ENCODE data around the gene PRPH2. TPM values are rescaled to one million over a fixed set of nuclear protein-coding genes. Genes with fewer than 3 reads are reported as not detected.
A peak's percentile ranks its signal among the peaks of the same experiment; 100 is the strongest.

PRPH2 gene, protein sequence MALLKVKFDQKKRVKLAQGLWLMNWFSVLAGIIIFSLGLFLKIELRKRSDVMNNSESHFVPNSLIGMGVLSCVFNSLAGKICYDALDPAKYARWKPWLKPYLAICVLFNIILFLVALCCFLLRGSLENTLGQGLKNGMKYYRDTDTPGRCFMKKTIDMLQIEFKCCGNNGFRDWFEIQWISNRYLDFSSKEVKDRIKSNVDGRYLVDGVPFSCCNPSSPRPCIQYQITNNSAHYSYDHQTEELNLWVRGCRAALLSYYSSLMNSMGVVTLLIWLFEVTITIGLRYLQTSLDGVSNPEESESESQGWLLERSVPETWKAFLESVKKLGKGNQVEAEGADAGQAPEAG
- total RNA-seq, result 10 to 100 TPM in 1 of 4 donors, 1 to 10 TPM in 2, under 1 TPM in 1; 0.59 to 11.4 (median 3.6) TPM

DNA sequence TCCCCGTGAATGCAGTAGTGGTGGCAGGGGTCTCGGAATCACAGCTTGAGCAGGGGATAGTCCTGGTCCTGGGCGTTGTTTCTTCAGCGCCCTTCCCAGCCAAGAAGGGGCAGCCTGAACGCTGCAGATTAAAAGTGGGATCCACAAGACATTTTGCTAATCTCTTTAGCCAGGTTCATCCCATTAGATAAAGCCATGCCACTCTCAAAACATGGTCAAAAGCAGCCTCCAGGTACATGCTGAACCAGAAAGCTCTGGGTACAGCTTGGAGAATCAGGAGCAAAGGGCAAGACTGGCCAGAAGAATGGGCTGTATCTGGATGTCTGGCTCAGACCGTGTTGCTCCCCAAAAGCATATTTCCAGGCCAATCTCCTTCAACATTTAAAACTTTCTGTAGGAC, at the start of gene PRPH2:
TSS of gene PRPH2 (minus strand) at position 101 of the 400 bp plus-strand sequence. CDS start 263 bp downstream, outside the sequence.
- intact Hi-C loops (cut with DNase I), result loop anchor here (10.0 kb wide), 1 partner anchor 152 kb away; the partner anchor contains the start of gene RPL7L1

DNA sequence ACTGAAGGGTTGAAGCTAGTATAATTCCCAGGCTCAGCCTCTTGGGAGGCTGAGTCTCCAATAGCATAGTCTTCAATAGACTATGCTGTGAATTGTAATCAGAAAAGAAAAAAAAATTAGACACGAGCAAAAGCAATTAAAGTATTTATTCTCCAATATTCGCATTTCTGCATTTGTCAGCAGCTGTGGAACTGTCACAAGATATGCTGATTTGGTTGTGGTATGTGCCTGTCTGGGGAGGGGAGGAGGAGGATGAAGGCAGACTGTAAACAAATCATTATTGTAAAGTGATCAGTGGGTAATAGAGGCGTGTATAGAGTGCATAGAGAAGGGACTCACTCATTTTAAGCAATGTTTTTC, 49.3 kb upstream of the PRPH2 start:
- Histone ChIP-seq H3K27ac (peak overlapping the region; percentile 48 to 87 (median 54)), H3K27me3 (no peaks in the 10 kb centered on the region), H3K4me3 (replicated peaks in 1 of 3) (no peak overlapping the region), H3K4me1 (peaks cover 2% of the 10 kb centered on the region in 2 donors), H3K9me3 (no peaks in the 10 kb centered on the region), H3K36me3 (no peaks in the 10 kb centered on the region)
- WGBS, 2 donors, result 78 to 84% methylated on average over 3 of the region's 3 CpGs
- intact Hi-C loops (cut with DNase I), result no loop called here
- TF ChIP-seq, protein P1, sequence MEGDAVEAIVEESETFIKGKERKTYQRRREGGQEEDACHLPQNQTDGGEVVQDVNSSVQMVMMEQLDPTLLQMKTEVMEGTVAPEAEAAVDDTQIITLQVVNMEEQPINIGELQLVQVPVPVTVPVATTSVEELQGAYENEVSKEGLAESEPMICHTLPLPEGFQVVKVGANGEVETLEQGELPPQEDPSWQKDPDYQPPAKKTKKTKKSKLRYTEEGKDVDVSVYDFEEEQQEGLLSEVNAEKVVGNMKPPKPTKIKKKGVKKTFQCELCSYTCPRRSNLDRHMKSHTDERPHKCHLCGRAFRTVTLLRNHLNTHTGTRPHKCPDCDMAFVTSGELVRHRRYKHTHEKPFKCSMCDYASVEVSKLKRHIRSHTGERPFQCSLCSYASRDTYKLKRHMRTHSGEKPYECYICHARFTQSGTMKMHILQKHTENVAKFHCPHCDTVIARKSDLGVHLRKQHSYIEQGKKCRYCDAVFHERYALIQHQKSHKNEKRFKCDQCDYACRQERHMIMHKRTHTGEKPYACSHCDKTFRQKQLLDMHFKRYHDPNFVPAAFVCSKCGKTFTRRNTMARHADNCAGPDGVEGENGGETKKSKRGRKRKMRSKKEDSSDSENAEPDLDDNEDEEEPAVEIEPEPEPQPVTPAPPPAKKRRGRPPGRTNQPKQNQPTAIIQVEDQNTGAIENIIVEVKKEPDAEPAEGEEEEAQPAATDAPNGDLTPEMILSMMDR (IDR thresholded peaks at IDR 0.05), result no peak
- DNase-seq, result no peak

More for the DNA sequence above, at the start of gene PRPH2:
- TF ChIP-seq, protein P1 (IDR thresholded peaks at IDR 0.05), result no peak
- no peak for TF ChIP-seq POLR2A (IDR thresholded peaks at IDR 0.05)
- 87 to 92% methylated on average over 4 to 6 of the region's 6 CpGs for WGBS, 2 donors
- Histone ChIP-seq H3K27me3 (no peaks in the 10 kb centered on the region), H3K9me3 (no peaks in the 10 kb centered on the region), H3K27ac (no peak within 1 kb of the TSS), H3K36me3 (no peaks in the 10 kb centered on the region), H3K4me3 (replicated peaks in 1 of 3) (no peak within 1 kb of the TSS), H3K4me1 (peaks cover 6 to 13% of the 10 kb centered on the region in 2 donors)
- no peak for DNase-seq

DNA sequence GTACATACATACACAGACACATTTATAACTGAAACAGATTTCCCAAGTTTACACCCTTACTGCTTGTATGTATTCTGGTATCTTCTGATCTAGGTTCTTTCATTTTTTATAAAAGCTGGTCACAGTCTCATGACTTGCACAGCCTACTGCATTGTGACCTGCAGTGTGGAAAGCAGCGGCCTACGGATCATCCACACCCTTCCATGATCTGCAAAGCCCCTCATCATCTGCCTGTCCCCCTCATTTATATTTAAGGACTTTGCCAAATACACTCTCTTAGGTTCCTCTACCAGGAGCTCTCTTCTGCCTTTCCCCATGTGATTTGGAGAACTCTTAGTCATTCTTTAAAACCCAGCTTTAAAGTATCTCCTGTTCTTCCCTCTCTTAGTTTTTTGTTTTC, 47.4 kb upstream of the PRPH2 start:
- Histone ChIP-seq H3K27ac (peak overlapping the region in 1 of 3 donors; percentile 87), H3K27me3 (no peaks in the 10 kb centered on the region), H3K9me3 (no peaks in the 10 kb centered on the region), H3K4me1 (peaks cover 0 to 2% of the 10 kb centered on the region in 2 donors), H3K36me3 (no peaks in the 10 kb centered on the region), H3K4me3 (replicated peaks in 1 of 3) (no peak overlapping the region)
- intact Hi-C loops (cut with DNase I), result no loop called here
- WGBS, 2 donors, result 96 to 97% methylated on average over 2 of the region's 2 CpGs
- no peak for DNase-seq
- TF ChIP-seq POLR2A (IDR thresholded peaks at IDR 0.05), result no peak
- TF ChIP-seq, protein P1 (IDR thresholded peaks at IDR 0.05), result no peak

DNA sequence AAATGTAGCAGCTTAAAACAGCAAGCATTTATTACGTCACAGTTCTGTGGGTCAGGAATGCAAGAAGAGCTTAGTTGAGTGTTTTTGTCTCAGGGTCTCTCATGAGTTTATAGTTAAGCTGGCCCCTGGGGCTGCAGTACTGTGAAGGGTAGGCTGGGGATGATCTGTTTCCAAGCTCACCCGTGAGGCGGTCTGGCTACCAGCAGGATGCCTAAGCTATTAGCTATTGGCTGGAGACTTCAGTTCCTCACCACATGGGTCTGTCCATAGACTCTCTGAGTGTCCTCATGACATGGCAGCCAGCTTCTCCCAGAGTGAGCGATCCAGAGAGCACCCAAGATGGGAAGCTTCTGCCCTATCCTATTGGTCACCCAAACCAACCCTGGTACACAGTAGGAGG, 46.7 kb upstream of the PRPH2 start:
- 86 to 92% methylated on average over 4 of the region's 4 CpGs for WGBS, 2 donors
- Histone ChIP-seq H3K36me3 (no peaks in the 10 kb centered on the region), H3K27ac (no peak overlapping the region), H3K27me3 (no peaks in the 10 kb centered on the region), H3K4me1 (no peaks in the 10 kb centered on the region), H3K9me3 (no peaks in the 10 kb centered on the region), H3K4me3 (replicated peaks in 1 of 3) (no peak overlapping the region)
- DNase-seq, result no peak
- intact Hi-C loops (cut with DNase I), result no loop called here
- TF ChIP-seq POLR2A (IDR thresholded peaks at IDR 0.05), result no peak
- TF ChIP-seq, protein P1 (IDR thresholded peaks at IDR 0.05), result no peak

DNA sequence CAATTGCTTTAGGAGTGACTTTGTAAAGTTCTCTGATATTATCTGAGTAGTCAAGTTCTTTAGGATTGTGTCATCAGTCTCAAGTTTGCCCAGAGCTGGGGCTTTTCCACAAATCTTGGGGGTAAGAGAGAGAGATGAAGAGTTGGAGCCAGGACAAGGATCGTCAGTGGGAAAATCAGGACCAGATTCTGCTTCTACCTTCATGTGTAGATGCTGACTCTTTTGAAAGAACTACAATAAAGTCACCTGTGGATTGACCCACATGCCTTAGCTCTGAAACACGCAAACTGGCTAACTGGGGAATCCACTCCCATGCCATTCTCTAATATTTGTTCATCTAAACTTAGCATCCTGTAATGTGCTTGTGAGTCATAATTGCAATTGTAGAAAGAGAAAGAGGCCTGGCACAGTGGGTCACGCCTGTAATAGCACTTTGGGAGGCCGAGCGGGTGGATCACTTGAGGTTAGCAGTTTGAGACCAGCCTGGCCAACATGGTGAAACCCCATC, 43.8 kb upstream of the PRPH2 start:
- 99% methylated on average over 5 of the region's 5 CpGs for WGBS, 2 donors
- Histone ChIP-seq H3K36me3 (no peaks in the 10 kb centered on the region), H3K27me3 (no peaks in the 10 kb centered on the region), H3K4me1 (no peaks in the 10 kb centered on the region), H3K4me3 (replicated peaks in 1 of 3) (no peak overlapping the region), H3K27ac (no peak overlapping the region), H3K9me3 (no peaks in the 10 kb centered on the region)
- intact Hi-C loops (cut with DNase I), result no loop called here
- TF ChIP-seq, protein P1 (IDR thresholded peaks at IDR 0.05), result no peak
- TF ChIP-seq POLR2A (IDR thresholded peaks at IDR 0.05), result no peak
- no peak for DNase-seq

Measured in thyroid gland (tissue), 4 donors.